Kidney epithelial cell (primary cell): Measurements from ENCODE around the gene HDAC7. TPM values are rescaled to one million over a fixed set of nuclear protein-coding genes. Genes with fewer than 3 reads are reported as not detected.
A peak's percentile ranks its signal among the peaks of the same experiment; 100 is the strongest.

Experiments
- DNase-seq: peaks from one replicate; pipeline ENCODE4 v3.0.0-alpha.2; 2010; ENCODE audit warnings: low read depth
- H3K27me3 ChIP-seq: 2 replicates; pipeline ENCODE4 v1.6.0; 2011; ENCODE audit warnings: low read length; ENCODE audit not compliant: control insufficient read depth, insufficient read depth
- H3K36me3 ChIP-seq: 2 replicates; pipeline ENCODE4 v1.5.1; 2011; ENCODE audit warnings: low read length; ENCODE audit not compliant: control insufficient read depth, insufficient read depth
- H3K4me3 ChIP-seq: 2 replicates; pipeline ENCODE4 v1.5.1; 2011; ENCODE audit warnings: low read depth, mild to moderate bottlenecking, control low read depth, low read length
- total RNA-seq: library from RNA; depleted of rRNA; stranded (reverse); fragments of >200 nt; gene quantifications from 2 replicates; pipeline ENCODE4 v1.2.3, GENCODE V29; 2015
- TF ChIP-seq, protein P1 (sequence below): IDR thresholded peaks from 2 replicates; pipeline ENCODE4 v1.5.1; 2011; ENCODE audit warnings: mild to moderate bottlenecking, moderate library complexity, low read length, control low read depth, inconsistent platforms; ENCODE audit not compliant: insufficient read depth, poor library complexity, severe bottlenecking

Gene HDAC7
- total RNA-seq, 1 donor from 2014 or later, result 52.1 TPM

DNA sequence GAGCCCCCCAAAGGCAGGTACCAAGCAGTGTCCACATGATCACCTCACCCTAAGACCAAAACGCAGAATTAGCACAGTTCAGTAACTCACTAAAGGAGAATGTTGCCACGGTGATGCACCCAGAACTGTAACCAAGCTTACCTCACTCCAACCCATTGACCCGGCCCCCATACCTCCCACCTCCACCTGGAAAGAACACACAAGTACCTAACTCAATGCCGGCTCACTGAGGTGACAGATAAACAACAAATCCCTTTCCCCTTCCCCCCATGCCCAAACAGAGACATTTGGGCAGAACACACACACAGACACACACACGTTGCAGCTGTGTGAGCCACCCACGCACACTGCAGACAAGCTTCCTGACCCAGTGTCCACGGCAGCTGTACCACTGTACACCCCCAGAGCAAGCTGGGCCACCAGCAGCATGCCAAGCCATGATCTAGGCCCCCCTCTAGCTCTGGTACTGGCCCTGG, 62.3 kb downstream of the HDAC7 start:
- TF ChIP-seq, protein P1, sequence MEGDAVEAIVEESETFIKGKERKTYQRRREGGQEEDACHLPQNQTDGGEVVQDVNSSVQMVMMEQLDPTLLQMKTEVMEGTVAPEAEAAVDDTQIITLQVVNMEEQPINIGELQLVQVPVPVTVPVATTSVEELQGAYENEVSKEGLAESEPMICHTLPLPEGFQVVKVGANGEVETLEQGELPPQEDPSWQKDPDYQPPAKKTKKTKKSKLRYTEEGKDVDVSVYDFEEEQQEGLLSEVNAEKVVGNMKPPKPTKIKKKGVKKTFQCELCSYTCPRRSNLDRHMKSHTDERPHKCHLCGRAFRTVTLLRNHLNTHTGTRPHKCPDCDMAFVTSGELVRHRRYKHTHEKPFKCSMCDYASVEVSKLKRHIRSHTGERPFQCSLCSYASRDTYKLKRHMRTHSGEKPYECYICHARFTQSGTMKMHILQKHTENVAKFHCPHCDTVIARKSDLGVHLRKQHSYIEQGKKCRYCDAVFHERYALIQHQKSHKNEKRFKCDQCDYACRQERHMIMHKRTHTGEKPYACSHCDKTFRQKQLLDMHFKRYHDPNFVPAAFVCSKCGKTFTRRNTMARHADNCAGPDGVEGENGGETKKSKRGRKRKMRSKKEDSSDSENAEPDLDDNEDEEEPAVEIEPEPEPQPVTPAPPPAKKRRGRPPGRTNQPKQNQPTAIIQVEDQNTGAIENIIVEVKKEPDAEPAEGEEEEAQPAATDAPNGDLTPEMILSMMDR, result no peak
- no peak for DNase-seq
- H3K36me3 ChIP-seq, result no peaks in the 10 kb centered on the region
- peak overlapping the region; percentile 42 for H3K4me3 ChIP-seq
- H3K27me3 ChIP-seq, result no peaks in the 10 kb centered on the region

DNA sequence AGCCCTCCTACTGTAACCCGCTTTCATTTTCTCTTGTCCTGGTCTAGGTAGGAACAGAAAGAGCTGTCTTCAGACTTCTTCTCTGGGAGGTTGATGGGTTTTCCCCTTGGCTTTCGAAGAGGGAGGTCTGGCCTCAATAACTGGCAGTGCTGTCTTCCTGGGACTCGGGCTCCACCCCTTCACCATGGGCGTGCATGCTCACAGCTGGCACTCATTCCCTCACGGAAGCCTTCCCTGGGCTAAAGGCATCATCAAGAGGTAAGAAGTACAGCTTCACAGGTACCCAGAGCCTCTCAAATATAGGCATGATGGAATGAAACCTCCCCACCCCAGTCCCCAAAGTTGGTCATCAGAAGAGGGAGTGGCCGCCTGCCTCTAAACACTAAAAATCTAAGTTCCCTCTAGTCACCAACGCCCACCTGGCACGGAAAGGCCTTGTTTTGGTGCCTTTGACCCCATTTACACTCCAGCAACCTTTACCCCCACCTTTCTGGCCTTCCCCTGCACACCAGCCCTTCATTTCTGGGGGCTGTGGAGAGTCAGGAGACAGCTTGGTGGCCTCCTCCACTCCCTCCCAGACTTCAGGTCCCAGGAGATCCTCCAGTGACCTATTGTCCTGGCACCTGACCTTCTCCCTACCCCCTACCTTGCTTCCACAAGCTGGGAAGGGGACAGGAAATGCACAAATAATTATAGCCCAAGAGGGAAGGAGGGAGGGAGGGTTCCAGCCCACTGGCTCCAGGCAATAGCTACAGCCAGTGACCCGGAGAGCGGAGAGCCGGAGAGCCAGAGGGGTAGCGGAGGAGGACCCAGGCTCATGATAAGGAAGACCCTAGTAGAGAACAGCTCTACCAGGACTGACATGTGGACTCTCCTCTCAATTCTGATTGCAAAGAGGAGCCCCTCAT, 63.8 kb downstream of the HDAC7 start:
- DNase-seq, result no peak
- Histone ChIP-seq H3K4me3 (no peak overlapping the region), H3K36me3 (no peaks in the 10 kb centered on the region), H3K27me3 (no peaks in the 10 kb centered on the region)
- TF ChIP-seq, protein P1, result no peak

DNA sequence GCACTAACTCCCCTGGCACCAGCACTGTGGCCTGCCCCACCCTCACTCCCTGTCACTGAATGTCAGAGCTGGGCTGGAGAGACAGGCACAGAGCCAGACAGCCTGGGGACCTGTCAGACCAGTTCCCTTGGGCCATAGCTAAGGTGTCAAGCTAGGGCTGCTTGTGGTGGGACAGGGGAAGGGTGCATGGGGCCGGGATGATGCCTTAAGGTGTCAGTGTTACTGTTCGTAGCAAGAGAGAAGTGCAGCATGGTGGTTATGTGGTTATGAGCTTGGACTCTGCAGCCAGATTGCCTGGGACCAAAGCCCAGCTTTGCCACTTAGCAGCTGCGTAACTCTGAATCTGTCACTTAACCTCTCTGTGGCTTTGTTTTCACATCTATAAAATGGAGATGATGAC, 64.8 kb downstream of the HDAC7 start:
- TF ChIP-seq, protein P1, result no peak
- H3K27me3 ChIP-seq, result no peaks in the 10 kb centered on the region
- DNase-seq, result no peak
- no peak overlapping the region for H3K4me3 ChIP-seq
- H3K36me3 ChIP-seq, result no peaks in the 10 kb centered on the region

DNA sequence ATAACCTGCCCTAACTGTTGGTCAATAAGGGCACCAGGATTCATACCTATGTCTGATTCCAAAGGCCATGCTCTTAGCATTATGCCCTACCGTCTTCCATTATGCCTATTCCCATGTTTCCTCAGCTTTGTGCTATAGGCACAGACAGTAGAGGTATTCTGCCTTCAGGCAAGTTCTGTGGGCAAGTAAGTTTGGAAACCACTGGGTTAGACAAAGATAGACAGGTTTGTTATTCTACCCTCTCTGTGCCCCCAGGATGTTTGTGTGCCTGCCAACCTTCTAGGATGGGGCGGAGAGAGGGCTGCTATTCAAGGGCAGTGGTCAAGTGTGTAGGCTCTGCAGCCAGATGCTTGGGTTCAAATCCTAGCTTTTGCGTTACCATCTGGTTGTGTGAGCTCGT, 65.6 kb downstream of the HDAC7 start:
- Histone ChIP-seq H3K27me3 (peaks cover 2% of the 10 kb centered on the region), H3K36me3 (no peaks in the 10 kb centered on the region), H3K4me3 (no peak overlapping the region)
- TF ChIP-seq, protein P1, result no peak
- DNase-seq, result no peak

DNA sequence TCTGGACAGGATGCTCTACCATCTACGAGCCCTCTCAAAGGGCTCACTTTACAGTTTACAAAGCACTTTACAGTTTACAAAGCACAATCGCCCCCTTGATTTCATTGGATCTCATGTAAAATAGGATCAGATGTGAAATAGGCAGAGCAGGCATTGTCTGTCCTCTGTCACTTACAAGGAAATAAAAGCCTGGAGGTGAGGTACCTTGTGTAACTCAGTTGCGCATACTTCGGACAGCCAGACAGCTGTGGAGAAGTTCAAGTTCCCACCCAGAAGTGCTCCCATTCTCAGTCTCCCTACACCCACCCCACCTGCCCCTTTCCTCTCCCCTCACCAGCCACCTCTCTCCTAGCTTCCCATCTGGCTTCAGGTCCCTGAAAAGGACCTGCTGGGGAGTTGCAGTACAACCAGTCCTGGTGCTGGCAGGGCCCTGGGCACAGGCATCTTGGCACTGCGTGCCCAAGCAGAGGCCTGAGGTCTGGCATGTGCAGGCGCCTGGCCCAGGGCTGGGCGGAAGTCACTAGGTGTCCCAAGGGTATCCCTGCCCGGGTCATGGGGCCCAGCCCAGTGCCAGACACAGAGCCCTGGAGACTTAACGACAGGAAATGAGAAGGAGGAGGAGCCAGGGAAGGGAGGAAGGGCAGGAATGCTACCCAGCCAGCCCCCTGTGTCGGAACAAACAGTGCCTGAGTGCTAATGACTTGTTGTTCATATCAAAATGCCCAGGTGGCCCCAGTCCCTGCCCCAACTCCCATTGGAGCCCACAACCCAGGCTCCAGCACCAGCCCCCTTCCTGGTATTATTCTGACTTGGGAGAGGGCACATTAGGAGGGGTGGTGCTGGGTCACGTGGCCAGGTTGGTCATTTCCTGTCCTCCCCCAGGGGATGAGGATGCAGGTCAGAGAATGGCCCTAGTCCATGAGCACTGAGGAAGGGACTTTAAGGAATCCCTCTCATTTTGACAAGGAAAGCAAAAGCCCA, 66.4 kb downstream of the HDAC7 start:
- Histone ChIP-seq H3K36me3 (no peaks in the 10 kb centered on the region), H3K4me3 (no peak overlapping the region), H3K27me3 (peaks cover 2% of the 10 kb centered on the region)
- TF ChIP-seq, protein P1, result no peak
- DNase-seq, result no peak
